SK-N-SH treated with all-trans-retinoic acid at 6 μM for 48 hours (cell line): Measurements from ENCODE around the gene CGB2.

Experiments used
- ATAC-seq: fragments of 200-7000 bp; cut with Tn5 transposase; 3 replicates; pipeline ENCODE4 v1.9.1; 2020; ENCODE audit warnings: mild to moderate bottlenecking, moderate library complexity
- ARNTL ChIP-seq: fragments of 450-650 bp; formaldehyde crosslinking; IDR thresholded peaks from 2 replicates; pipeline ENCODE4 v1.5.0; 2020; ENCODE audit warnings: low read depth, mild to moderate bottlenecking, moderate library complexity, borderline replicate concordance
- CSDC2 ChIP-seq: fragments of 250-450 bp; sonication (Bioruptor Pico); IDR thresholded peaks from 2 replicates; pipeline ENCODE4 v1.5.0; 2020; ENCODE audit warnings: mild to moderate bottlenecking, moderate library complexity
- ESRRG ChIP-seq: fragments of 250-450 bp; sonication (Bioruptor Pico); IDR thresholded peaks from 2 replicates; pipeline ENCODE4 v1.6.1; 2021; ENCODE audit warnings: mild to moderate bottlenecking
- GLIS3 ChIP-seq: fragments of 250-450 bp; sonication (Bioruptor Pico); IDR thresholded peaks from 2 replicates; pipeline ENCODE4 v1.5.0; 2020; ENCODE audit warnings: mild to moderate bottlenecking, moderate library complexity
- ISL1 ChIP-seq: fragments of 250-450 bp; sonication (Bioruptor Pico); IDR thresholded peaks from 2 replicates; pipeline ENCODE4 v2.1.2; 2022; ENCODE audit warnings: mild to moderate bottlenecking, moderate library complexity
- OSR1 ChIP-seq: fragments of 250-450 bp; sonication (Bioruptor Pico); IDR thresholded peaks from 2 replicates; pipeline ENCODE4 v1.8.0; 2022; ENCODE audit warnings: moderate library complexity, mild to moderate bottlenecking, inconsistent platforms
- PPARA ChIP-seq: fragments of 250-450 bp; sonication (Bioruptor Pico); IDR thresholded peaks from 2 replicates; pipeline ENCODE4 v1.5.0; 2020; ENCODE audit warnings: mild to moderate bottlenecking, borderline replicate concordance
- RARB ChIP-seq: fragments of 250-450 bp; sonication (Bioruptor Pico); IDR thresholded peaks from 2 replicates; pipeline ENCODE4 v1.8.0; 2021; ENCODE audit warnings: mild to moderate bottlenecking, moderate library complexity
- SNAI2 ChIP-seq: fragments of 250-450 bp; sonication (Bioruptor Pico); IDR thresholded peaks from 2 replicates; pipeline ENCODE4 v1.5.0; 2020; ENCODE audit warnings: mild to moderate bottlenecking, moderate library complexity
- TCF4 ChIP-seq: fragments of 250-450 bp; sonication (Bioruptor Pico); IDR thresholded peaks from 2 replicates; pipeline ENCODE4 v1.8.0; 2021; ENCODE audit warnings: mild to moderate bottlenecking, moderate library complexity, borderline replicate concordance
- TOX ChIP-seq: fragments of 250-450 bp; sonication (Bioruptor Pico); IDR thresholded peaks from 2 replicates; pipeline ENCODE4 v1.8.0; 2021; ENCODE audit warnings: mild to moderate bottlenecking, moderate library complexity, borderline replicate concordance
- ZFP3 ChIP-seq: fragments of 250-450 bp; sonication (Bioruptor Pico); IDR thresholded peaks from 2 replicates; pipeline ENCODE4 v1.5.0; 2020; ENCODE audit warnings: mild to moderate bottlenecking, moderate library complexity
- ZFP30 ChIP-seq: fragments of 450-650 bp; formaldehyde crosslinking; IDR thresholded peaks from 2 replicates; pipeline ENCODE4 v1.5.0; 2022; ENCODE audit warnings: mild to moderate bottlenecking, moderate library complexity
- ZNF8 ChIP-seq: fragments of 450-650 bp; formaldehyde crosslinking; IDR thresholded peaks from 2 replicates; pipeline ENCODE4 v1.5.0; 2020; ENCODE audit warnings: mild to moderate bottlenecking, moderate library complexity
- TF ChIP-seq, protein P1 (sequence below): fragments of 250-450 bp; sonication (Bioruptor Pico); IDR thresholded peaks from 2 replicates; pipeline ENCODE4 v1.8.0; 2020; ENCODE audit warnings: mild to moderate bottlenecking, moderate library complexity, borderline replicate concordance
- TF ChIP-seq, protein P2 (sequence below): fragments of 250-450 bp; sonication (Bioruptor Pico); IDR thresholded peaks from 2 replicates; pipeline ENCODE4 v1.8.0; 2021; ENCODE audit warnings: low read depth, mild to moderate bottlenecking, moderate library complexity, borderline replicate concordance
- TF ChIP-seq, protein P3 (sequence below): fragments of 250-450 bp; sonication (Bioruptor Pico); IDR thresholded peaks from 2 replicates; pipeline ENCODE4 v1.5.1; 2021; ENCODE audit warnings: mild to moderate bottlenecking, moderate library complexity

The CGB2 gene

DNA sequence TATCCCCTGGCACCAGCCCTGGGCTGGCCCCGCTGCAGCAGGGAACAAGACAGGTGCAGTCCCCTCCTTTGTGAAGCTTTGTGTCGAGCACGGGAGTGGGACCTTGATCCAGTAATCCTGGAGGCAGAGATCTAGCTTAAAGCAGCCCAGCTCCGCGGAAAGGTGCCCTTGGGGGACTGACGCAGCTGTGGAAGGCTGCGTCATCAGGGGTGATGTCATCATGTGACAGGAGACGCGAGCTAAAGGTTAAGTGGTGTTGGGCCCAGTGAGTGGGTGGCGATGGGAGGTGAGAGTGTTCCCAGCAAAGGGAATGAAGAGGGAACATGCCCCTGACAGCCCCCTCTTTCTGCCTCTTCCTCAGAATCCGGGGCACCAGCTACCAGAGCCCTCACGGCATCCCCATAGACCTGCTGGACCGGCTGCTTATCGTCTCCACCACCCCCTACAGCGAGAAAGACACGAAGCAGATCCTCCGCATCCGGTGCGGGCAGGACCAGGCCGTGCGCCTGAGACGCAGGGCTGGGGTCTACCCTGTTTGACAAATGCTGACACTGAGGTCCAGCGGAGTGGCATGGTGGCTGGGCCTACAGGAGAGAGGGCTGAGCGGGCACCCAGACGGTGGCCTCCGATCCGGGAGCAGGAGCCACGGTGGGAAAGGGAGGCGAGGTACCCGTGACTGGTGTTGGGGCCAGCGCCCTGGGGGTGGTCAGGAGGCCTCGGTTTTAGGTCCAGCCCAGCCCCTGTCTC is 17.4 kb upstream of the CGB2 start:
- no peak for ATAC-seq
- no peak for TF ChIP-seq RARB
- TF ChIP-seq SNAI2 (CRISPR knock-in tag): no peak
- TF ChIP-seq OSR1 (CRISPR knock-in tag): no peak
- TF ChIP-seq, all 23 proteins: peak for 0

DNA sequence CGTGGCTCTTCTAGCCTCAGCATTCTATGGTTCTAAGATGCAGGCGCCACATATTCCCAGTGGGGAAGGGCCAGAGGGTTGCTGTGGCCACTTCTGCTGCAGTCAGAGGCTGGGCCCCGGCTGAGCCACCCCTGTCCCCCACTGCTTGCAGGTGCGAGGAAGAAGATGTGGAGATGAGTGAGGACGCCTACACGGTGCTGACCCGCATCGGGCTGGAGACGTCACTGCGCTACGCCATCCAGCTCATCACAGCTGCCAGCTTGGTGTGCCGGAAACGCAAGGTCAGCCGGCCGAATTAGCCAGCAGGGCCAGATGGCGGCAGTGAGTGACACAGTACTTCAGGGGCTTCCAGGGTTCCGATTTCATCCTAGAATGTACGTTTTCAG is 16.8 kb upstream of the CGB2 start:
- no peak for ATAC-seq
- no peak for TF ChIP-seq ZFP3 (CRISPR knock-in tag)

DNA sequence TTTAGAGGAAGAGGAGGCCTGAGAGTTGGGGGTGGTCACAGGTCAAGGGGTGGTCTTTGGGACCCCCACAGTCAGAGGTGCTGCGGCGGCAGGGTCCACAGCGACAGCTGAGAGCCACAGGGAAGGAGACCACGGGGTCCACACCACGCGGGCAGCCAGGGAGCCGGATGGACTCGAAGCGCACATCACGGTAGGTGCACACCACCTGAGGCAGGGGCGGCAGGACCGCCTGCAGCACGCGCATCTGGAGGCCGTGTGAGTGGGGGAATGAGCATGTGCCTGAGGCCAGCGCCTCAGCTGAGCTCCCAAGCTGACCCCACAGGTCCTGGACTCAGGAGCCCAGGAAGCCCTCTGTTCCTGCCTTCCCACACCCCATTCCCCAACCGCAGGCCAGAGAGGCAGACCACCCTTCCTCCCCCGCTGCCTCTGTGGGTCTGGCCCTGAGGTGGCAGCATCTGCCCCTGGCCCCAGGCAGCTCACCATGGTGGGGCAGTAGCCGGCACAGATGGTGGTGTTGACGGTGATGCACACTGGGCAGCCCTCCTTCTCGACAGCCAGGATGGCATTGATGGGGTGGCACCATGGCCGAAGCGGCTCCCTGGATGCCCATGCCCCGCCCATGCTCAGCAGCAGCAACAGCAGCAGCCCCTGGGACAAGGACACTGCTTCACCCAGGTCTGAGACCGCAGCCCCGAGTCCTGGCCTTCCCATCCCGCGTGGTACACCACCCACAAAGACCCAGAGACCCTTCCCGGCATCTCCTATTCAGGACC is 15.4 kb upstream of the CGB2 start:
- no peak for ATAC-seq
- TF ChIP-seq CSDC2 (CRISPR knock-in tag): no peak
- no peak for TF ChIP-seq ARNTL
- TF ChIP-seq, protein P1, sequence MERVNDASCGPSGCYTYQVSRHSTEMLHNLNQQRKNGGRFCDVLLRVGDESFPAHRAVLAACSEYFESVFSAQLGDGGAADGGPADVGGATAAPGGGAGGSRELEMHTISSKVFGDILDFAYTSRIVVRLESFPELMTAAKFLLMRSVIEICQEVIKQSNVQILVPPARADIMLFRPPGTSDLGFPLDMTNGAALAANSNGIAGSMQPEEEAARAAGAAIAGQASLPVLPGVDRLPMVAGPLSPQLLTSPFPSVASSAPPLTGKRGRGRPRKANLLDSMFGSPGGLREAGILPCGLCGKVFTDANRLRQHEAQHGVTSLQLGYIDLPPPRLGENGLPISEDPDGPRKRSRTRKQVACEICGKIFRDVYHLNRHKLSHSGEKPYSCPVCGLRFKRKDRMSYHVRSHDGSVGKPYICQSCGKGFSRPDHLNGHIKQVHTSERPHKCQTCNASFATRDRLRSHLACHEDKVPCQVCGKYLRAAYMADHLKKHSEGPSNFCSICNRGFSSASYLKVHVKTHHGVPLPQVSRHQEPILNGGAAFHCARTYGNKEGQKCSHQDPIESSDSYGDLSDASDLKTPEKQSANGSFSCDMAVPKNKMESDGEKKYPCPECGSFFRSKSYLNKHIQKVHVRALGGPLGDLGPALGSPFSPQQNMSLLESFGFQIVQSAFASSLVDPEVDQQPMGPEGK (CRISPR knock-in tag): no peak
- no peak for TF ChIP-seq PPARA
- TF ChIP-seq, protein P2, sequence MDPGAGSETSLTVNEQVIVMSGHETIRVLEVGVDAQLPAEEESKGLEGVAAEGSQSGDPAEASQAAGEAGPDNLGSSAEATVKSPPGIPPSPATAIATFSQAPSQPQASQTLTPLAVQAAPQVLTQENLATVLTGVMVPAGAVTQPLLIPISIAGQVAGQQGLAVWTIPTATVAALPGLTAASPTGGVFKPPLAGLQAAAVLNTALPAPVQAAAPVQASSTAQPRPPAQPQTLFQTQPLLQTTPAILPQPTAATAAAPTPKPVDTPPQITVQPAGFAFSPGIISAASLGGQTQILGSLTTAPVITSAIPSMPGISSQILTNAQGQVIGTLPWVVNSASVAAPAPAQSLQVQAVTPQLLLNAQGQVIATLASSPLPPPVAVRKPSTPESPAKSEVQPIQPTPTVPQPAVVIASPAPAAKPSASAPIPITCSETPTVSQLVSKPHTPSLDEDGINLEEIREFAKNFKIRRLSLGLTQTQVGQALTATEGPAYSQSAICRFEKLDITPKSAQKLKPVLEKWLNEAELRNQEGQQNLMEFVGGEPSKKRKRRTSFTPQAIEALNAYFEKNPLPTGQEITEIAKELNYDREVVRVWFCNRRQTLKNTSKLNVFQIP (CRISPR knock-in tag): no peak
- TF ChIP-seq ESRRG (CRISPR knock-in tag): no peak
- no peak for TF ChIP-seq RARB
- TF ChIP-seq GLIS3 (CRISPR knock-in tag): no peak
- TF ChIP-seq SNAI2 (CRISPR knock-in tag): no peak
- TF ChIP-seq TCF4 (CRISPR knock-in tag): no peak
- TF ChIP-seq OSR1 (CRISPR knock-in tag): no peak
- TF ChIP-seq ISL1 (CRISPR knock-in tag): no peak
- no peak for TF ChIP-seq ZNF8 (CRISPR knock-in tag)
- no peak for TF ChIP-seq ZFP30
- TF ChIP-seq TOX: no peak
- TF ChIP-seq ZFP3 (CRISPR knock-in tag): no peak

DNA sequence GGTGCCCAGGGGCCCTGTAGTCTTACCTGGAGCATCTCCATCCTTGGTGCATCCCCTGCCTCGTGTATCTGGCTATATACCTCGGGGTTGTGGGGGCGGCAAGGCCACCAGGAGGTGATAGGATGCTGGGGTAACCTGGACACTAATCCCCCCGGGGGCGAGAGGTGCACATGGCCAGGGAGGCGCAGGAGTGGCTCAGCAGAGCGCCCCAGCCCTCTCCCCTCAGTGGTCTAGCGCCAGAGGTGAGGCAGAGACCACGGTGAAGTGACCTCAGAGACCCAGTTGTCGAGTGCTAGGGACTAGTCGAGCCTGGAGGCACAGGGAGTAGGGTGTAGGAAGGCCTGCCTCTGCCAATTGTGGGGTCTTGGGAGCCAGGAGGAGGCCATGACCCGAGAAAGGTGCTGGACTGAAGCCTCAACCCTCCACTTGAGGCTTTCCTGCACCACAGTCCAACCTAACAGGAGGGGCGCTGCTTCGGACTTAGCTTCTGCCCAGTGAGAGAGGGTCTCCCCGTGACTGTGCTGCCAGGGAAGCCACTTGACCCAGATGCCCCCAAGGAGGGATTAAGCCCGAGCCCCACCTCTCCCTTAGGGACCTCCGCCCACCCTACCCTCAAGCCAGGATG is 14.5 kb upstream of the CGB2 start, which contains the start of gene LHB:
LHB (minus strand) TSS at position 51 of the 625 bp plus-strand sequence; CDS start at position 41, 10 bp downstream.
- ATAC-seq: no peak
- TF ChIP-seq, protein P1 (CRISPR knock-in tag): no peak
- TF ChIP-seq CSDC2 (CRISPR knock-in tag) (no peak), PPARA (no peak), TOX (no peak), ISL1 (CRISPR knock-in tag) (no peak), SNAI2 (CRISPR knock-in tag) (no peak), ZFP30 (no peak), GLIS3 (CRISPR knock-in tag) (no peak), RARB (no peak)
- TF ChIP-seq, protein P3, sequence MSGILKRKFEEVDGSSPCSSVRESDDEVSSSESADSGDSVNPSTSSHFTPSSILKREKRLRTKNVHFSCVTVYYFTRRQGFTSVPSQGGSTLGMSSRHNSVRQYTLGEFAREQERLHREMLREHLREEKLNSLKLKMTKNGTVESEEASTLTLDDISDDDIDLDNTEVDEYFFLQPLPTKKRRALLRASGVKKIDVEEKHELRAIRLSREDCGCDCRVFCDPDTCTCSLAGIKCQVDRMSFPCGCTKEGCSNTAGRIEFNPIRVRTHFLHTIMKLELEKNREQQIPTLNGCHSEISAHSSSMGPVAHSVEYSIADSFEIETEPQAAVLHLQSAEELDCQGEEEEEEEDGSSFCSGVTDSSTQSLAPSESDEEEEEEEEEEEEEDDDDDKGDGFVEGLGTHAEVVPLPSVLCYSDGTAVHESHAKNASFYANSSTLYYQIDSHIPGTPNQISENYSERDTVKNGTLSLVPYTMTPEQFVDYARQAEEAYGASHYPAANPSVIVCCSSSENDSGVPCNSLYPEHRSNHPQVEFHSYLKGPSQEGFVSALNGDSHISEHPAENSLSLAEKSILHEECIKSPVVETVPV (CRISPR knock-in tag): no peak
